ENCODE results near the gene INPP5E. TPM values are rescaled to one million over a fixed set of nuclear protein-coding genes. Genes with fewer than 3 reads are reported as not detected.

Gene INPP5E
- total RNA-seq, 1 donor from 2014 or later, result 24.0 TPM

DNA sequence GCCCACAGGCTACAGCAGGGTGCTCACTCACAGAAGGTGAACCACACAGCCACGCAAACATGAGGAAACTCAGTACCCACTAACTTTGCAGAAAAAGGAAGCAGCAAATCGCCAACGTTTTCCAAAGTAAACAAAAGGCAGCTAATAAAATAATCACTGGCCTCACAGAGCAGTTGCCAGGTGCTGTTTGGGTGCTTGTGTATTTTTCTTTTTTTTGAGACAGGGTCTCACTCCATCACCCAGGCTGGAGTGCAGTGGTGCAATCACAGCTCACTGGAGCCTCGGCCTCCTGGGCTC is 43.5 kb downstream of the INPP5E start:
- DNase-seq (ENCODE audit: extremely low spot score, unreplicated experiment), result no peak
- Mint-ChIP-seq H3K4me1 (ENCODE audit: unreplicated experiment) (peaks cover 7% of the 10 kb centered on the region), H3K36me3 (peaks cover 4% of the 10 kb centered on the region), H3K27me3 (no peaks in the 10 kb centered on the region), H3K27ac (no peak overlapping the region), H3K9me3 (no peaks in the 10 kb centered on the region), H3K4me3 (no peak overlapping the region)
- TF ChIP-seq, protein P1, sequence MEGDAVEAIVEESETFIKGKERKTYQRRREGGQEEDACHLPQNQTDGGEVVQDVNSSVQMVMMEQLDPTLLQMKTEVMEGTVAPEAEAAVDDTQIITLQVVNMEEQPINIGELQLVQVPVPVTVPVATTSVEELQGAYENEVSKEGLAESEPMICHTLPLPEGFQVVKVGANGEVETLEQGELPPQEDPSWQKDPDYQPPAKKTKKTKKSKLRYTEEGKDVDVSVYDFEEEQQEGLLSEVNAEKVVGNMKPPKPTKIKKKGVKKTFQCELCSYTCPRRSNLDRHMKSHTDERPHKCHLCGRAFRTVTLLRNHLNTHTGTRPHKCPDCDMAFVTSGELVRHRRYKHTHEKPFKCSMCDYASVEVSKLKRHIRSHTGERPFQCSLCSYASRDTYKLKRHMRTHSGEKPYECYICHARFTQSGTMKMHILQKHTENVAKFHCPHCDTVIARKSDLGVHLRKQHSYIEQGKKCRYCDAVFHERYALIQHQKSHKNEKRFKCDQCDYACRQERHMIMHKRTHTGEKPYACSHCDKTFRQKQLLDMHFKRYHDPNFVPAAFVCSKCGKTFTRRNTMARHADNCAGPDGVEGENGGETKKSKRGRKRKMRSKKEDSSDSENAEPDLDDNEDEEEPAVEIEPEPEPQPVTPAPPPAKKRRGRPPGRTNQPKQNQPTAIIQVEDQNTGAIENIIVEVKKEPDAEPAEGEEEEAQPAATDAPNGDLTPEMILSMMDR (conservative IDR thresholded peaks at IDR 0.05), result no peak

DNA sequence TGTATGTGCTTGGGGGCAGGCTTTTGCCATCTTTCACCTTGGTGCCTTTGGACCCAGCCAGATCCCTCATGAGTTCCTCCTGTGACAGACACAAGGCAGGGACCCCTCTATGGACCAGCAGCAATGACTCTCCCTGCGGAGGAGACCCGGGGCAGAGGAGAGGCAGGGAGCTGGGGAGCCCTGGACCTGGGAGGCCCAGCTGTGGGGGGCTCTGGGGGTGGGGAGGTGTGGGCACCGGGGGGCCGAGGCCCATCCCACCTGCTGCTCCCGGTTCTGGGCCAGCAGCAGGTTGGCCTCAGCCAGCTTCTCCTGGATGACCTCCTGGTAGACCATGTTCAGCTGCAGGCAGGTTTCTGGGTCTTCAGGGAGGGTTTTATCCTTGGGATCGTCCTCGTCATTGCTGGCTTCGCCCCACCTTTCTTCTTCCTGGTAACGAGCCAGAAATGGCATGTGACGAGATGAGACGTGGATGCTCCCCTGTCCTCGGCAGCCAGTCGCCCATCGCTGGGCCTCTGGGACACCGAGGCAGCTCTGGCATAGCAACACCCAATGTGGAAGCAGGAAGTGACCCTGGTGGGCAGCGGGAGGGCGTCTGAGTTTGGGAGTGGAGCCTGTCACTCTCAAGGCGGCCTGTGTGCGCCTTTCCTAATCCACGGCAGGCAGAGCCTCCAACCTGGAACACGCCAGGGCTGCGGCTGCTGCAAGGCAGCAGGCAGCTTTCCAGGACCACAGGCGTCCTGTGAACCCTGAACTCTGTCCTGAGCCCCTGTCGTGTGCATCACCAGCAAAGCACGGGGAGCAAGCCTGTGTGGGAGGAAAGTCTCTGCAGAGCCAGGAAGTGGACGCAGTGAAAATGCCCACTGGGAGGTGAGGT is 44.1 kb downstream of the INPP5E start:
- Mint-ChIP-seq H3K27ac (no peak overlapping the region), H3K4me3 (no peak overlapping the region), H3K4me1 (ENCODE audit: unreplicated experiment) (peaks cover 7% of the 10 kb centered on the region), H3K36me3 (peaks cover 5% of the 10 kb centered on the region), H3K27me3 (no peaks in the 10 kb centered on the region), H3K9me3 (no peaks in the 10 kb centered on the region)
- DNase-seq (ENCODE audit: extremely low spot score, unreplicated experiment), result no peak
- TF ChIP-seq, protein P1 (conservative IDR thresholded peaks at IDR 0.05), result no peak

DNA sequence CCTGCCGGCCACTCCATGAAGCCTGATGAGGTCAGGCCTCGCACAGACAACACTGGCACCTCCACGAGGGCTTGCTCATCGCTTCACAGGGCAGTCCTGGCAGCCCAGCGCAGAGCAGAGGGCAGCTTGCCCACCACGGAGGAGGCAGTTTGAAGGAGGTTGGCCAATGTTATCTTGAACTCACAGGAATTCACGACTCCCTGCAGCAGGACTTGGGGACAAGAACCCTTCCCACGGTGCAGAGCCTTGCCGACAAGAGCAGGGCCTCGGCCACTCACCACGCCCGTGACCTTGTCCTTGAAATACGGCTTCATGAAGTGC is 44.7 kb downstream of the INPP5E start:
- Mint-ChIP-seq H3K36me3 (peaks cover 6% of the 10 kb centered on the region), H3K9me3 (no peaks in the 10 kb centered on the region), H3K27ac (no peak overlapping the region), H3K4me1 (ENCODE audit: unreplicated experiment) (peaks cover 7% of the 10 kb centered on the region), H3K4me3 (no peak overlapping the region), H3K27me3 (no peaks in the 10 kb centered on the region)
- TF ChIP-seq, protein P1 (conservative IDR thresholded peaks at IDR 0.05), result no peak
- DNase-seq (ENCODE audit: extremely low spot score, unreplicated experiment), result no peak

DNA sequence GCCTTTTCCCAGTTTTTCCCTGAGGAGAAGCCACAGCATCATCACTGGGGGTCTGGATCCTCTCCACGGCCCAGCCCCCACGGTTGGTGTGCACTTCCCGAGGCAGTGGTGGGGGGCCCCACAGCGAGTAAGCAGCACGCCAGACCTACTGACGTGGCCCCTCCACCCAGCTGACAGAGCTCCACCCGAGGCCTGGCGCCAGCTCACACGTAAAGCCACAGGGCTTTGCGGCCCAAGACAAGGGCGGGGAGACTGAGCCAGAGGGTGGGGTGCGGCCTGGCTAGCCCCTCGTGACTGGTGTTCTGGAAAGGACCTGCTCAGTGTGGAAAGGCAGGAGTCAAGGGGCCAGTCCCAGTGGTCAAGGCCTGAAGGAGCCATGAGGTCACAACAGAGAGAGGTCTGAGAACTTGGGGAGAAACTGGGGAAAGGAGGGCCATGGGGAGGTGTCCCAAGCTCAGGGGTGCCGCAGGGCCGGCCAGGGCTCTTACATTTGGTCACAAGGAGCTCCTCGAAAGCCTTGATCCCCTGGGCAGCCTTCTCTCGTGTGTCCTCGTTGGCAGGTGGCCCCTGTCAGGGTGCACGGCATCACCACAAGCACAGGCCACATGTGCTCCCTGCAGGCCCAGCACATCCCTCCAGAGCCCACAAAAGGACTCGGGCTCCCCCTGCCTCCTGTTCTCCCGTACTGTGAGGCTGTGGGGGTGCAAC is 45.2 kb downstream of the INPP5E start:
- Mint-ChIP-seq H3K4me3 (no peak overlapping the region), H3K27ac (no peak overlapping the region), H3K27me3 (no peaks in the 10 kb centered on the region), H3K36me3 (peaks cover 9% of the 10 kb centered on the region), H3K9me3 (no peaks in the 10 kb centered on the region), H3K4me1 (ENCODE audit: unreplicated experiment) (peaks cover 7% of the 10 kb centered on the region)
- no peak for DNase-seq (ENCODE audit: extremely low spot score, unreplicated experiment)
- TF ChIP-seq, protein P1 (conservative IDR thresholded peaks at IDR 0.05), result no peak

DNA sequence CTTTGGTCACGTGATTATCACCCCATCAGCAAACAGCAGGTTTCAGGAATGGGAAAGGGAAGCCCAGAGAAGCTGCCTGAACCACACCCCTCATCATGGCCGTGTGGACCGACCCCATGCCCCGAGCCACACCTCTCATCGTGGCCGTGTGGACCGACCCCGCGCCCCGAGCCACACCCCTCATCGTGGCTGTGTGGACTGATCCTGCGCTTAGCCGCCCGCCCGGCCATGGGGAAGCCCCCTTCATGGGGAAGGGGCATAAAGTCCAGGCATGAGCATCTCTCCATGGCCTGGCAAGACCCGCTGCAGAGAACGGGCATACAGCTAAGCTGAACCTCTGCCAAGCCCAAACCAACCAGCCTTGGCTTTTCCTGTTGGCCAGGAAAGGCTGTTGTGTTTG is 46.1 kb downstream of the INPP5E start:
- H3K27ac Mint-ChIP-seq, result no peak overlapping the region
- no peak for DNase-seq (ENCODE audit: extremely low spot score, unreplicated experiment)
- peaks cover 9% of the 10 kb centered on the region for H3K36me3 Mint-ChIP-seq
- no peak overlapping the region for H3K4me3 Mint-ChIP-seq
- H3K27me3 Mint-ChIP-seq, result no peaks in the 10 kb centered on the region
- TF ChIP-seq, protein P1 (conservative IDR thresholded peaks at IDR 0.05), result no peak
- H3K9me3 Mint-ChIP-seq, result no peaks in the 10 kb centered on the region
- H3K4me1 Mint-ChIP-seq (ENCODE audit: unreplicated experiment), result no peaks in the 10 kb centered on the region

Data from type B pancreatic cell (in vitro differentiated cells).